Ishikawa (cell line): ENCODE results near the gene CASP2.

Experiments used
- CEBPB ChIP-seq: IDR thresholded peaks from 2 replicates; pipeline ENCODE4 v1.6.1; 2012
- CREB1 ChIP-seq: IDR thresholded peaks from 2 replicates; pipeline ENCODE4 v1.6.1; 2012; ENCODE audit warnings: low read depth
- EP300 ChIP-seq: IDR thresholded peaks from 2 replicates; pipeline ENCODE4 v1.6.1; 2012; ENCODE audit warnings: borderline replicate concordance
- FOXM1 ChIP-seq: IDR thresholded peaks from 2 replicates; pipeline ENCODE4 v1.6.1; 2012; ENCODE audit warnings: low read depth, borderline replicate concordance
- NFIC ChIP-seq: IDR thresholded peaks from 2 replicates; pipeline ENCODE4 v1.6.1; 2012
- TAF1 ChIP-seq: IDR thresholded peaks from 2 replicates; pipeline ENCODE4 v1.6.1; 2012; ENCODE audit warnings: low read depth, mild to moderate bottlenecking
- ZBTB7A ChIP-seq: IDR thresholded peaks from 2 replicates; pipeline ENCODE4 v1.6.1; 2012; ENCODE audit warnings: low read depth
- TF ChIP-seq, protein P1 (sequence below): IDR thresholded peaks from 2 replicates; pipeline ENCODE4 v1.6.1; 2012; ENCODE audit warnings: low read depth, mild to moderate bottlenecking

DNA sequence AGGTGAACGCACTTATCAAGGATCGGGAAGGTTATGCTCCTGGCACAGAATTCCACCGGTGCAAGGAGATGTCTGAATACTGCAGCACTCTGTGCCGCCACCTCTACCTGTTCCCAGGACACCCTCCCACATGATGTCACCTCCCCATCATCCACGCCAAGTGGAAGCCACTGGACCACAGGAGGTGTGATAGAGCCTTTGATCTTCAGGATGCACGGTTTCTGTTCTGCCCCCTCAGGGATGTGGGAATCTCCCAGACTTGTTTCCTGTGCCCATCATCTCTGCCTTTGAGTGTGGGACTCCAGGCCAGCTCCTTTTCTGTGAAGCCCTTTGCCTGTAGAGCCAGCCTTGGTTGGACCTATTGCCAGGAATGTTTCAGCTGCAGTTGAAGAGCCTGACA, 16.8 kb downstream of the CASP2 start:
- TF ChIP-seq TAF1 = no peak
- TF ChIP-seq CREB1 = no peak
- TF ChIP-seq, protein P1, sequence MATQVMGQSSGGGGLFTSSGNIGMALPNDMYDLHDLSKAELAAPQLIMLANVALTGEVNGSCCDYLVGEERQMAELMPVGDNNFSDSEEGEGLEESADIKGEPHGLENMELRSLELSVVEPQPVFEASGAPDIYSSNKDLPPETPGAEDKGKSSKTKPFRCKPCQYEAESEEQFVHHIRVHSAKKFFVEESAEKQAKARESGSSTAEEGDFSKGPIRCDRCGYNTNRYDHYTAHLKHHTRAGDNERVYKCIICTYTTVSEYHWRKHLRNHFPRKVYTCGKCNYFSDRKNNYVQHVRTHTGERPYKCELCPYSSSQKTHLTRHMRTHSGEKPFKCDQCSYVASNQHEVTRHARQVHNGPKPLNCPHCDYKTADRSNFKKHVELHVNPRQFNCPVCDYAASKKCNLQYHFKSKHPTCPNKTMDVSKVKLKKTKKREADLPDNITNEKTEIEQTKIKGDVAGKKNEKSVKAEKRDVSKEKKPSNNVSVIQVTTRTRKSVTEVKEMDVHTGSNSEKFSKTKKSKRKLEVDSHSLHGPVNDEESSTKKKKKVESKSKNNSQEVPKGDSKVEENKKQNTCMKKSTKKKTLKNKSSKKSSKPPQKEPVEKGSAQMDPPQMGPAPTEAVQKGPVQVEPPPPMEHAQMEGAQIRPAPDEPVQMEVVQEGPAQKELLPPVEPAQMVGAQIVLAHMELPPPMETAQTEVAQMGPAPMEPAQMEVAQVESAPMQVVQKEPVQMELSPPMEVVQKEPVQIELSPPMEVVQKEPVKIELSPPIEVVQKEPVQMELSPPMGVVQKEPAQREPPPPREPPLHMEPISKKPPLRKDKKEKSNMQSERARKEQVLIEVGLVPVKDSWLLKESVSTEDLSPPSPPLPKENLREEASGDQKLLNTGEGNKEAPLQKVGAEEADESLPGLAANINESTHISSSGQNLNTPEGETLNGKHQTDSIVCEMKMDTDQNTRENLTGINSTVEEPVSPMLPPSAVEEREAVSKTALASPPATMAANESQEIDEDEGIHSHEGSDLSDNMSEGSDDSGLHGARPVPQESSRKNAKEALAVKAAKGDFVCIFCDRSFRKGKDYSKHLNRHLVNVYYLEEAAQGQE = no peak
- no peak for TF ChIP-seq EP300
- TF ChIP-seq ZBTB7A = no peak
- TF ChIP-seq CEBPB = no peak
- no peak for TF ChIP-seq NFIC
- TF ChIP-seq FOXM1 = no peak
